Stomach (tissue), 9 donors: ENCODE results near the gene TWIST1. TPM values are rescaled to one million over a fixed set of nuclear protein-coding genes. Genes with fewer than 3 reads are reported as not detected.

Source experiments
- DNase-seq, 2 donors: peaks; one replicate each; pipeline versions ENCODE4 v3.0.0 to v3.0.0-alpha.2; 2013 to 2019
- H3K27ac ChIP-seq, 5 donors: fragments of 200-600 bp in 4 of 5; sonication (generic) in 4 of 5; one replicate each; pipeline ENCODE4 v1.5.1; 2013 to 2019; ENCODE audit warnings: mild to moderate bottlenecking in 1 of 5, moderate library complexity in 1 of 5
- H3K27me3 ChIP-seq, 3 donors: fragments of 200-600 bp; sonication (generic); one replicate each; pipeline ENCODE4 v1.5.1; 2017 to 2019; ENCODE audit warnings: mixed run types in 1 of 3
- H3K36me3 ChIP-seq, 4 donors: fragments of 200-600 bp; sonication (generic); 1 replicate in 3 of 4; 2 replicates in 1 of 4; pipeline ENCODE4 v1.5.1; 2016 to 2019
- H3K4me1 ChIP-seq, 4 donors: fragments of 200-600 bp; sonication (generic); one replicate each; pipeline ENCODE4 v1.5.1; 2016 to 2019
- H3K4me3 ChIP-seq, 4 donors: fragments of 200-600 bp; sonication (generic) in 3 of 4; one replicate each; pipeline ENCODE4 v1.5.1; 2016 to 2019; ENCODE audit warnings: mild to moderate bottlenecking in 1 of 4
- H3K9me3 ChIP-seq, 4 donors: fragments of 200-600 bp; sonication (generic); one replicate each; pipeline ENCODE4 v1.5.1; 2016 to 2019
- EP300 ChIP-seq: sonication (generic); formaldehyde crosslinking; IDR thresholded peaks from one replicate; pipeline ENCODE4 v1.6.1; 2017; ENCODE audit warnings: antibody characterized with exemption
- POLR2A ChIP-seq, 4 donors: fragments of 450-650 bp; IDR thresholded peaks; one replicate each; pipeline ENCODE4 v1.6.1; 2016; ENCODE audit warnings: antibody characterized with exemption in 4 of 4, control low read depth in 2 of 4, mild to moderate bottlenecking in 1 of 4, moderate library complexity in 1 of 4
- POLR2AphosphoS5 ChIP-seq, 3 donors: sonication (generic); formaldehyde crosslinking; IDR thresholded peaks; one replicate each; pipeline ENCODE4 v1.6.1; 2016; ENCODE audit warnings: antibody characterized with exemption in 3 of 3
- WGBS, 5 donors: extraction: QIAGEN DNeasy Blood & Tissue Kit in 3 of 5; methylation state at CpG; one replicate each; pipeline versions ENCODE4 v1.1.5 to v1.1.7; 2013 to 2018; 5-methylcytosine and 5-hydroxymethylcytosine counted together
- intact Hi-C: fragments of 100-400 bp; cut with DNase I; formaldehyde crosslinking; loops from one replicate; pipeline ENCODE4 v1.15.1; 2023; ENCODE audit warnings: low total_unique reads
- polyA plus RNA-seq, 3 donors: library from polyadenylated mRNA; stranded (reverse); fragments of 200-250 nt; gene quantifications; one replicate each; pipeline ENCODE4 v1.2.3, GENCODE V29; 2013
- total RNA-seq, 5 donors: library from RNA; depleted of rRNA; stranded (reverse); fragments of >200 nt; gene quantifications; one replicate each; pipeline versions ENCODE4 v1.1.0 to v1.2.3, GENCODE V29; 2014 to 2016
- TF ChIP-seq, protein P1 (sequence below), 7 experiments: fragments of 450-650 bp in 4 of 7; fragments of 200-600 bp in 3 of 7; sonication (generic) in 3 of 7; IDR thresholded peaks; one replicate each; pipeline ENCODE4 v1.5.1; 2016 to 2019; ENCODE audit warnings: antibody characterized with exemption in 7 of 7, control low read depth in 2 of 7, mild to moderate bottlenecking in 1 of 7
- donor health status: healthy with polysubstance abuse.
- donor health status: Bipolar disorder and iron deficiency.
- donor health status: healthy.

TWIST1 gene
- total and polyA plus RNA-seq, 8 donors, result 0.58 to 169 (median 4.6) TPM; not detected in 1

DNA sequence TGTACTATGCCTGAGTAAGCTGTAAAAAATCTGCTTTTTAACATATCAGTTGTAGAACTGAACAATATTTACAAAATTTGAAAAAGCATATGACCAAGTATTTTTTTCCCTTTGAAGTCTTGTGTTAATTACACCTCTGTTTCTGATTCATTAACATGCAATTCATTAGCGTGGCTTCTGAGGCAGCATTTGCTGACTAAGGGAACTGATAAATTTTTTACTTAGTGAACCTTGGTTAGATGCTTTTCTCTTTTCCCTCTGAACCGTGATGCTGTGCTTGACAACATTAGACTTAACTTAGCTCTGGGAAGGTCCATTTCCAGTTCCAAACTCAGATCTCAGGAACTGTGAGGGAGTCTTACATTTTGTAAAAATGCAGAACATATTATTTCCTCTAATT lies 28.1 kb downstream of the TWIST1 start:
- no peaks in the 10 kb centered on the region for H3K36me3 ChIP-seq
- H3K27ac ChIP-seq, result no peak overlapping the region
- TF ChIP-seq, protein P1, sequence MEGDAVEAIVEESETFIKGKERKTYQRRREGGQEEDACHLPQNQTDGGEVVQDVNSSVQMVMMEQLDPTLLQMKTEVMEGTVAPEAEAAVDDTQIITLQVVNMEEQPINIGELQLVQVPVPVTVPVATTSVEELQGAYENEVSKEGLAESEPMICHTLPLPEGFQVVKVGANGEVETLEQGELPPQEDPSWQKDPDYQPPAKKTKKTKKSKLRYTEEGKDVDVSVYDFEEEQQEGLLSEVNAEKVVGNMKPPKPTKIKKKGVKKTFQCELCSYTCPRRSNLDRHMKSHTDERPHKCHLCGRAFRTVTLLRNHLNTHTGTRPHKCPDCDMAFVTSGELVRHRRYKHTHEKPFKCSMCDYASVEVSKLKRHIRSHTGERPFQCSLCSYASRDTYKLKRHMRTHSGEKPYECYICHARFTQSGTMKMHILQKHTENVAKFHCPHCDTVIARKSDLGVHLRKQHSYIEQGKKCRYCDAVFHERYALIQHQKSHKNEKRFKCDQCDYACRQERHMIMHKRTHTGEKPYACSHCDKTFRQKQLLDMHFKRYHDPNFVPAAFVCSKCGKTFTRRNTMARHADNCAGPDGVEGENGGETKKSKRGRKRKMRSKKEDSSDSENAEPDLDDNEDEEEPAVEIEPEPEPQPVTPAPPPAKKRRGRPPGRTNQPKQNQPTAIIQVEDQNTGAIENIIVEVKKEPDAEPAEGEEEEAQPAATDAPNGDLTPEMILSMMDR (IDR thresholded peaks at IDR 0.05), result no peak
- TF ChIP-seq POLR2AphosphoS5 (IDR thresholded peaks at IDR 0.05) (no peak), POLR2A (IDR thresholded peaks at IDR 0.05) (no peak), EP300 (no peak)
- no peaks in the 10 kb centered on the region for H3K4me1 ChIP-seq
- no peaks in the 10 kb centered on the region for H3K27me3 ChIP-seq
- no peak overlapping the region for H3K4me3 ChIP-seq
- no peaks in the 10 kb centered on the region for H3K9me3 ChIP-seq
- DNase-seq, result no peak
- WGBS, 5 donors, result 59 to 73% (median 66%) methylated on average over 2 of the region's 2 CpGs
- intact Hi-C loops, result no loop called here

DNA sequence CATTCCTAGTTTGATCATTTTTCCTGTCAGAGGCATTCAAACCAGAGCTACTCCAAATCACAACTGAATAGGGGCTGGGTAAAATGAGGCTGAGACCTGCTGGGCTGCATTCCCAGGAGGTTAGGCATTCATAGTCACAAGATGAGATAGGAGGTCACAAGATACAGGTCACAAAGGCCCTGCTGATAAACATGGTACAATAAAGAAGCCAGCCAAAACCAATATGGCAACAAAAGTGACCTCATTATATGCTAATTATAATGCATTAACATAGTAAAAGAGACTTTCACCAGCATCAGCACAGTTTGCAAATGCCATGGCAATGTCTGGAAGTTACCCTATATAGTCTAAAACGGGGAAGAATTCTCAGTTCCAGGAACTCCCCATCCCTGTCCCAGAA lies 37.3 kb downstream of the TWIST1 start:
- TF ChIP-seq EP300, result no peak
- no peak for TF ChIP-seq POLR2AphosphoS5 (IDR thresholded peaks at IDR 0.05)
- no peak for TF ChIP-seq POLR2A (IDR thresholded peaks at IDR 0.05)
- no peaks in the 10 kb centered on the region for H3K9me3 ChIP-seq
- no peaks in the 10 kb centered on the region for H3K4me1 ChIP-seq
- no peaks in the 10 kb centered on the region for H3K36me3 ChIP-seq
- no peaks in the 10 kb centered on the region for H3K27me3 ChIP-seq
- DNase-seq, result no peak
- no peak overlapping the region for H3K4me3 ChIP-seq
- H3K27ac ChIP-seq, result no peak overlapping the region
- intact Hi-C loops, result no loop called here
- 26 to 42% (median 35%) methylated on average over 1 of the region's 1 CpG for WGBS, 5 donors

- DNase-seq, result no peak
- H3K27ac ChIP-seq, result no peak overlapping the region
- no peaks in the 10 kb centered on the region for H3K36me3 ChIP-seq
- TF ChIP-seq, protein P1 (IDR thresholded peaks at IDR 0.05), result no peak
- TF ChIP-seq POLR2AphosphoS5 (IDR thresholded peaks at IDR 0.05) (no peak), EP300 (no peak), POLR2A (IDR thresholded peaks at IDR 0.05) (no peak)
- no peaks in the 10 kb centered on the region for H3K4me1 ChIP-seq
- H3K4me3 ChIP-seq, result no peak overlapping the region
- H3K9me3 ChIP-seq, result peaks cover 0 to 4% (median 2%) of the 10 kb centered on the region in 4 donors
- no peaks in the 10 kb centered on the region for H3K27me3 ChIP-seq
- WGBS, 5 donors, result 46 to 68% (median 59%) methylated on average over 4 of the region's 4 CpGs
- intact Hi-C loops, result no loop called here
These were observed 38.4 kb downstream of the TWIST1 start for GRCh38 chr7:19079066-19079465.

DNA sequence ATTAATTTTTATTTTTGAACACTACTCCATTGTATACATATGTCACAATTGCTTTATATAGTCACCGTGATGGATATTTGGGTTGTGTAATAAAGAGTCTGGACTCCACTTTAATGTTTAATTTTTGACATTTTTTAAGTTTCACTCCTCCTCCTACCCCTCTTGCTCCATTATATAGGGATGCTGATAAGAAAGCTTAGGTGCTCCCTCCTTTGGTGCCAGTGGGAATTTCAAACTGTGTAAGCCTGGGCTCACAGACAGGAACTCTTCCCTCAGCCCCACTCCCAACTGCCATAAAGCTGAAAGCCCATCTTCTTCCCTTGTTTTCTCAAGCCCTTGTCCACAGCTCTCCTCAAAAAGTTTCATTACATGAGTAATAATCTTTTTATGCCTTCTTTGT lies 47.6 kb downstream of the TWIST1 start:
- WGBS, 5 donors, result 53 to 60% (median 59%) methylated on average over 1 of the region's 1 CpG
- intact Hi-C loops, result no loop called here
- H3K4me3 ChIP-seq, result no peak overlapping the region
- H3K27me3 ChIP-seq, result no peaks in the 10 kb centered on the region
- TF ChIP-seq POLR2A (IDR thresholded peaks at IDR 0.05), result no peak
- TF ChIP-seq POLR2AphosphoS5 (IDR thresholded peaks at IDR 0.05), result no peak
- no peak for TF ChIP-seq EP300
- TF ChIP-seq, protein P1 (IDR thresholded peaks at IDR 0.05), result no peak
- H3K36me3 ChIP-seq, result no peaks in the 10 kb centered on the region
- H3K9me3 ChIP-seq, result peaks cover 0 to 8% (median 2%) of the 10 kb centered on the region in 4 donors
- H3K4me1 ChIP-seq, result no peaks in the 10 kb centered on the region
- H3K27ac ChIP-seq, result no peak overlapping the region
- DNase-seq, result no peak

DNA sequence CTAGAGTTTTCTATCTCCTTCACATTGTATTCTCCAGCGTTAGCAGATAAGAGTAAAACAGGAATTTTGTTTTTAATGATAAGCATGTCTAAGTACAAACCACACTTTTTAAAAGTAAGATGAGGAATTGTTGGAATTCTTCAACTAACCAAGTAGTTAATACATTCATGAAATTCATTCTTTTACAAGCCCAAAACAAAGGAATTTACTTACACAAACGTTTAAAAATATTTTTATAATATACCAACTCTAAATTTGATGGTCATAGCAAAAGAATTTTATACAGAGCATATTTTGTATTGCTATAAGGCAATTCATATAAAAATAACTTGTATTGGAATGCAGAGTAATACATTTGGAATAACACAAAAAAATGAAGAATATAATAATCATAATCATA lies 51.3 kb downstream of the TWIST1 start:
- H3K27ac ChIP-seq, result no peak overlapping the region
- 28 to 43% (median 32%) methylated on average over 2 of the region's 2 CpGs for WGBS, 5 donors
- no peaks in the 10 kb centered on the region for H3K9me3 ChIP-seq
- H3K4me1 ChIP-seq, result no peaks in the 10 kb centered on the region
- DNase-seq, result no peak
- intact Hi-C loops, result no loop called here
- no peaks in the 10 kb centered on the region for H3K36me3 ChIP-seq
- H3K27me3 ChIP-seq, result no peaks in the 10 kb centered on the region
- H3K4me3 ChIP-seq, result no peak overlapping the region
- TF ChIP-seq POLR2AphosphoS5 (IDR thresholded peaks at IDR 0.05), result no peak
- TF ChIP-seq, protein P1 (IDR thresholded peaks at IDR 0.05), result no peak
- TF ChIP-seq POLR2A (IDR thresholded peaks at IDR 0.05), result no peak
- no peak for TF ChIP-seq EP300

Other genes starting within 250 kb of the TWIST1 start
- not detected for gene FERD3L, start 27.8 kb upstream of the TWIST1 start, total RNA-seq
- not detected for gene FERD3L, start 27.8 kb upstream of the TWIST1 start, polyA plus RNA-seq